HG02623 (cell line): ENCODE measurements around the gene DCLK2.
"Not testable (repeated sequence)": the region's sequence is repeated elsewhere in the genome, so short reads cannot be mapped to it uniquely, and the experiment has no call there.

Source experiments
- ATAC-seq: cut with Tn5 transposase; IDR thresholded peaks from one replicate; pipeline ENCODE4 v1.9.1; 2021; ENCODE audit warnings: moderate library complexity; ENCODE audit not compliant: unreplicated experiment

The DCLK2 gene

GRCh38 chr4:150145090-150145945 lies 67.1 kb downstream of the DCLK2 start:
- no peak for ATAC-seq

GRCh38 chr4:150145946-150146340 lies 67.7 kb downstream of the DCLK2 start:
- no peak for ATAC-seq

GRCh38 chr4:150149381-150149780 lies 71.1 kb downstream of the DCLK2 start:
- ATAC-seq, result no peak

- no peak for ATAC-seq
Observed at GRCh38 chr4:150150629-150151062, 72.4 kb downstream of the DCLK2 start.

- no peak for ATAC-seq
Observed at GRCh38 chr4:150152766-150153165, 74.5 kb downstream of the DCLK2 start.

- no peak for ATAC-seq
Observed at GRCh38 chr4:150155391-150155790, 77.1 kb downstream of the DCLK2 start.

- ATAC-seq, result no peak
Observed at GRCh38 chr4:150156543-150156942, 78.3 kb downstream of the DCLK2 start.

GRCh38 chr4:150158041-150158440 lies 79.8 kb downstream of the DCLK2 start:
- no peak for ATAC-seq

- no peak for ATAC-seq
Observed at GRCh38 chr4:150160473-150160872, 82.2 kb downstream of the DCLK2 start.

GRCh38 chr4:150161109-150161508 lies 82.9 kb downstream of the DCLK2 start:
- no peak for ATAC-seq

GRCh38 chr4:150162020-150162419 lies 83.8 kb downstream of the DCLK2 start:
- ATAC-seq, result not testable (repeated sequence)

- ATAC-seq, result no peak
Observed at GRCh38 chr4:150164055-150164454, 85.8 kb downstream of the DCLK2 start.

GRCh38 chr4:150164956-150165629 lies 86.8 kb downstream of the DCLK2 start:
- no peak for ATAC-seq

GRCh38 chr4:150167054-150167453 lies 88.8 kb downstream of the DCLK2 start:
- ATAC-seq, result no peak

GRCh38 chr4:150173432-150173861 lies 95.2 kb downstream of the DCLK2 start:
- no peak for ATAC-seq

GRCh38 chr4:150173982-150174398 lies 95.7 kb downstream of the DCLK2 start:
- ATAC-seq, result no peak

- ATAC-seq, result no peak
Observed at GRCh38 chr4:150176547-150176946, 98.3 kb downstream of the DCLK2 start.

- no peak for ATAC-seq
Observed at GRCh38 chr4:150178161-150178560, 99.9 kb downstream of the DCLK2 start.

- ATAC-seq, result no peak
Observed at GRCh38 chr4:150181536-150181935, 103.3 kb downstream of the DCLK2 start.

- ATAC-seq, result no peak
Observed at GRCh38 chr4:150182794-150183193, 104.5 kb downstream of the DCLK2 start.

- ATAC-seq, result not testable (repeated sequence)
Observed at GRCh38 chr4:150185033-150185432, 106.8 kb downstream of the DCLK2 start.

- ATAC-seq, result no peak
Observed at GRCh38 chr4:150192986-150193385, 114.7 kb downstream of the DCLK2 start.
